ENCODE data around the gene TBATA. TPM values are rescaled to one million over a fixed set of nuclear protein-coding genes. Genes with fewer than 3 reads are reported as not detected.

The TBATA gene
- total RNA-seq, 2 donors from 2014 or later: not detected

GRCh38 chr10:70797840-70798239 lies 12.7 kb upstream of the TBATA start:
- Histone ChIP-seq H3K4me3 (ENCODE audit: low read length) (no peak overlapping the region), H3K36me3 (ENCODE audit: control insufficient read depth, insufficient read depth, low read length) (no peaks in the 10 kb centered on the region), H3K27me3 (ENCODE audit: control insufficient read depth, insufficient read depth, low read length, poor library complexity, severe bottlenecking) (no peaks in the 10 kb centered on the region), H3K27ac (ENCODE audit: low read depth, low read length) (no peak overlapping the region), H3K9ac (ENCODE audit: extremely low read depth, low read length, poor library complexity, severe bottlenecking) (no peak overlapping the region), H3K4me1 (ENCODE audit: control insufficient read depth, insufficient read depth, low read length) (no peaks in the 10 kb centered on the region), H3K9me3 (ENCODE audit: control insufficient read depth, low read length) (no peaks in the 10 kb centered on the region)
- Mint-ChIP-seq H3K9me3 (no peaks in the 10 kb centered on the region), H3K4me1 (no peaks in the 10 kb centered on the region), H3K36me3 (ENCODE audit: low read depth) (no peaks in the 10 kb centered on the region), H3K4me3 (no peak overlapping the region), H3K27ac (no peak overlapping the region), H3K27me3 (ENCODE audit: insufficient read depth) (no peaks in the 10 kb centered on the region)
- TF ChIP-seq CTCF (conservative IDR thresholded peaks at IDR 0.05): no peak
- DNase-seq: peak; percentile 29
- 92 to 94% methylated on average over 7 of the region's 7 CpGs for WGBS, 2 experiments (ENCODE audit: insufficient coverage in 1 of 2, insufficient read length in 1 of 2)

GRCh38 chr10:70795613-70796012 lies 10.4 kb upstream of the TBATA start:
- no peak for DNase-seq
- 95% methylated on average over 1 of the region's 1 CpG; no CpG with 5 or more reads in 1 of the 2 experiments for WGBS, 2 experiments (ENCODE audit: insufficient coverage in 1 of 2, insufficient read length in 1 of 2)
- H3K9me3 Mint-ChIP-seq: no peaks in the 10 kb centered on the region
- H3K4me1 Mint-ChIP-seq: no peaks in the 10 kb centered on the region
- H3K4me3 Mint-ChIP-seq: no peak overlapping the region
- Histone ChIP-seq H3K27ac (ENCODE audit: low read depth, low read length) (no peak overlapping the region), H3K36me3 (ENCODE audit: control insufficient read depth, insufficient read depth, low read length) (no peaks in the 10 kb centered on the region), H3K4me1 (ENCODE audit: control insufficient read depth, insufficient read depth, low read length) (no peaks in the 10 kb centered on the region), H3K9ac (ENCODE audit: extremely low read depth, low read length, poor library complexity, severe bottlenecking) (no peak overlapping the region), H3K27me3 (ENCODE audit: control insufficient read depth, insufficient read depth, low read length, poor library complexity, severe bottlenecking) (no peaks in the 10 kb centered on the region), H3K4me3 (ENCODE audit: low read length) (no peak overlapping the region), H3K9me3 (ENCODE audit: control insufficient read depth, low read length) (no peaks in the 10 kb centered on the region)
- H3K36me3 Mint-ChIP-seq (ENCODE audit: low read depth): no peaks in the 10 kb centered on the region
- no peak overlapping the region for H3K27ac Mint-ChIP-seq
- no peaks in the 10 kb centered on the region for H3K27me3 Mint-ChIP-seq (ENCODE audit: insufficient read depth)
- TF ChIP-seq CTCF (conservative IDR thresholded peaks at IDR 0.05): no peak

- 95 to 97% methylated on average over 5 of the region's 5 CpGs for WGBS, 2 experiments (ENCODE audit: insufficient coverage in 1 of 2, insufficient read length in 1 of 2)
- no peak for TF ChIP-seq CTCF (conservative IDR thresholded peaks at IDR 0.05)
Measured at GRCh38 chr10:70791386-70792039, 6.3 kb upstream of the TBATA start.

More at GRCh38 chr10:70791386-70792039, 6.3 kb upstream of the TBATA start:
- no peaks in the 10 kb centered on the region for H3K4me1 ChIP-seq (ENCODE audit: control insufficient read depth, insufficient read depth, low read length)
- H3K36me3 Mint-ChIP-seq (ENCODE audit: low read depth): no peaks in the 10 kb centered on the region
- no peak overlapping the region for H3K27ac Mint-ChIP-seq
- no peak overlapping the region for H3K4me3 Mint-ChIP-seq
- H3K9me3 ChIP-seq (ENCODE audit: control insufficient read depth, low read length): no peaks in the 10 kb centered on the region
- H3K4me1 Mint-ChIP-seq: no peaks in the 10 kb centered on the region
- no peaks in the 10 kb centered on the region for H3K27me3 ChIP-seq (ENCODE audit: control insufficient read depth, insufficient read depth, low read length, poor library complexity, severe bottlenecking)
- H3K36me3 ChIP-seq (ENCODE audit: control insufficient read depth, insufficient read depth, low read length): no peaks in the 10 kb centered on the region
- no peak overlapping the region for H3K4me3 ChIP-seq (ENCODE audit: low read length)
- no peaks in the 10 kb centered on the region for H3K27me3 Mint-ChIP-seq (ENCODE audit: insufficient read depth)
- no peak overlapping the region for H3K27ac ChIP-seq (ENCODE audit: low read depth, low read length)
- no peaks in the 10 kb centered on the region for H3K9me3 Mint-ChIP-seq
- DNase-seq: no peak
- no peak overlapping the region for H3K9ac ChIP-seq (ENCODE audit: extremely low read depth, low read length, poor library complexity, severe bottlenecking)
